GM18526 (cell line): ENCODE data around the gene DAAM2.

Experiments
- POLR2A ChIP-seq: IDR thresholded peaks from 3 replicates; pipeline ENCODE4 v1.6.1; 2011; ENCODE audit not compliant: insufficient read length; ENCODE audit errors: extremely low read depth

Gene DAAM2

DNA sequence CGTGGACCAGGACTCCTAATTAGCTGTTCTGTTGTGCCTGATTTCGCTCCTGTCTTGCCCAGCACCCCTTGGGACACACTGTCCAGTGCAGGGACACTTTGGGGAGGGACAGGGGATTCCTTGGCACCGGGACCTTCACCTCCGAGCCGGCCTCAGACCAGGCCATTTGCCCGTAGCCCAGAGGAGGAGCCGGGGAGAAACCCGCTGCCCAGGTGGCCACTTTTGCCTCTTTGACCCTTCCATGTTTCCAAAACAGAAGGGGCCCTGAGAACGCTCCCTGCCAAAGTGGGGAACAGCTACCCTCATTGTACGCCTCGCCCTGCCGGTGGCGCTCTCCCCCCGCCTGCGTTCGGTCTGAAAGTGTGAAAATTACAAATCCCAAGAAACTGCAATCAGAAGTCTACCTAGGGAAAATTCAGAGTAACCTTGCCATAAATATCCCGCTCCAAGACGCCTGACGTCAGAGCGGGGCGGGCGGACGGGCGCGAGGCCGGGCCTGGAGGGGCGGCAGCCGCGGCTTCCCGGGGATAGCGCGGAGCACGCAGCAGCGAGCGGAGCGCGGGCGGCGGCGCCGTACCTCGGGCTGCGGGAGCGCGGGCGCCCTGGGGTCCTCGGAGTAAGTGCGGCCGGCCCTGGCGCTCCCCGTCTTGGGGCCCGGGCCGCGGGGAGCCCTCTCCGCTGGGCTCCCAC is at the start of gene DAAM2:
Gene DAAM2, plus strand, starts transcription at position 527 of the 690 bp plus-strand sequence. CDS start 63,927 bp downstream, outside the sequence.
- no peak for TF ChIP-seq POLR2A

DNA sequence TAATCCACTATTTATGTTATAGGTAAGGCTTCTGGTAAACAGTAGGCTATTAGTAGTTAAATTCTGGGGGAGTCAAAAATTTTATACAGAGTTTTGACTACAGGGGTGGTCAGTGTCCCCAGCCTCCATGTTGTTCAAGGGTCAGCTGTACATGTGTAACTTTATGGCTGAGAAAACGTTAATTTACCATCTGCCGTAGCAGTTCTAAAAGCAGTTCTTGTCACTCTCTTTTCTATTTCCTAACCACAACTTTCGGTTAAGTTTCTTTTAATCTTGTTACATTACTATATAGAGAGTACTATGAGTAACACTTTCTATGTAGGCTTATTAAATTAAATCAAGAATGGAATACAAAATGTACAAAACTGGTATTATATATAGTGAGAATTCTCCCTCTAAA is 45.4 kb upstream of the DAAM2 start:
- no peak for TF ChIP-seq POLR2A

DNA sequence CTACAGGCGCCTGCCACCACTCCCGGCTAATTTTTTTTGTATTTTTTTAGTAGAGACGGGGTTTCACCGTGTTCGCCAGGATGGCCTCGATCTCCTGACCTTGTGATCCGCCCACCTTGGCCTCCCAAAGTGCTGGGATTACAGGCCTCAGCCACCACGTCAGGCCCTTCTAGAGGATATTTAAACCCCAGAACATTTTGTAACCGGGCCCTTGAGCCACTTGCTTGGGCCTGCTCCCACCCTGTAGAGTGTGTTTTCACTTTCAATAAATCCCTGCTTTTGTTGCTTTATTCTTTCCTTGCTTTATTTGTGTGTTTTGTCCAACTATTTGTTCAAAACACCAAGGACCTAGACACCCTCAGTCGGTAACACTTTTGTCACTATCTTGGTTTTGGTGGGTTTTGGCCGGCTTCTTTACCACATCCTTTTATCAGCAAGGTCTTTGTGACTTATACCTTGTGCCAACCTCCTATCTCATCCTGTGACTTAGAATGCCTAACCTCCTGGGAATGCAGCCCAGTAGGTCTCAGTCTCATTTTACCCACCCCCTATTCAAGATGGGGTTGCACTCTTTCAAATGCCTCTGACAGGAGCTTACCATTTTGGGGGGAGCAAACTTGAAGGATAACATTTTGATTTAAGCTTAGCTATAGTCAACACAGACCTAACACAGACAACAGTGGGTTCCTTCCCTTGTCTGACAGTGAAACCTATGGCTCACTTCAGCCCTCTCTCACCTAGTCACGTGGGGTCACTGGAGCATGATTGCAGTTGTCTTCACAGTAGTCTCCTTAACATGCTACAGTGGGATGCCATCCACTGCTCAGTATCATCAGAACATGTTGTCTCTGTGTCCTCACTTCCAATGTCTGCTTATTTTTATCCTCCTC is 39.1 kb upstream of the DAAM2 start:
- no peak for TF ChIP-seq POLR2A

DNA sequence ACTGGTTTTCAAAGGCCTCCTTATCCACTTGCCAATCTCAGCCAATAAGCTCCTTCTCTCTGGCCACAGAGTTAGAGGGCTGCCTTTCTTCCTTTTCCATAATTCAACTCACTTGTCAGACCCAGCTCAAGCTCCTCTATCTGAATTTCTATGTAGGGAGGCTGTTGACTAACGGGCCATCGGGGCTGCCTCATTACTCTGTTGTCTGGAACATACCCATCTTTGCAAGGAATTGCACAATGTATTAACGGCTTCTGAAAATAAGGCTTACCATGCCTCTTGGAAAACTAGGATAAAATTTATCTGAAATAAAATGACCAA is 38.5 kb upstream of the DAAM2 start:
- TF ChIP-seq POLR2A = no peak

DNA sequence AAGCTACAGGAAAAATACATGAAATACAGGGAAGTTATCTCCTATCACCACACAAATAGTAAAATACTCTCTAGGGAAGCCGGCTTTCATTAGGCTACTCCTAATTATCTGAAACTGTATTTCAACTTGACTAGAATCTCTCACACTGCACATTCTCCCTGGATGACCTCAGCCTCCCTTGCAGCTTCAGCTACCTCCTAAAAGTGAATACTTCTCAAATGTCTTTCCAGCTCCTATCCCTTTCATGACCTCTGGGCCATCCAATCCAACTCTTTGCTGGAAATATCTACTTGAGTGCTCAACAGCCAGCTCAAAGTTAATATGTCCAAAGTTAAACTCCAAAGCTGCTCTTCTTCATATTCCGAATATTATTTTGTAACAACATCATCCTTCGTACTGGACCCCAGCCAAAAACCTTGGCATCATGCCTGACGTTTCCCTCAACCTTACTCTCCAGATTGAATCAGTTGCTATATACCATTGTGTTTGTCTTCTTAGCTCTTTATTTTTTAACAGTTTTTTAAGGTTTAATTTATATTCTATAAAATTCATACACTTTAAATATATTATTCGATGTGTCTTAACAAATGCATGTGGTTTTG is 37.6 kb upstream of the DAAM2 start:
- no peak for TF ChIP-seq POLR2A

DNA sequence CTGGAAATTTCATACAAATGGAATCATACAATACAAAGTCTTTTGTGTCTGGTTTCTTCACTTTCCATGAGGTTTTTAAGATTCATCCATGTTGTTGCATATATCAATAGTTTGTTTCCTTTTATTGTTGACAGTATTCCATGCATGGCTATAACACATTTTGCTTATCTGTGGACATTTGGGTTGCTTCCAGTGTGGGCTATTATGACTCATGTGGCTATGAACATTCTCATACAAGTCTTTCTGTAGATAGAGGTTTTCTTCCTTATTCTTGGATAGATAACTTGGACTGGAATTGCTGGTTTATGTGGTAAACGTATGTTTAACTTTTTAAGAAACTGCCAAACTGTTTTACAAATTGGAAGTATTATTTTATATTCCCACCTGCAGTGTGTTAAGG is 36.9 kb upstream of the DAAM2 start:
- no peak for TF ChIP-seq POLR2A

DNA sequence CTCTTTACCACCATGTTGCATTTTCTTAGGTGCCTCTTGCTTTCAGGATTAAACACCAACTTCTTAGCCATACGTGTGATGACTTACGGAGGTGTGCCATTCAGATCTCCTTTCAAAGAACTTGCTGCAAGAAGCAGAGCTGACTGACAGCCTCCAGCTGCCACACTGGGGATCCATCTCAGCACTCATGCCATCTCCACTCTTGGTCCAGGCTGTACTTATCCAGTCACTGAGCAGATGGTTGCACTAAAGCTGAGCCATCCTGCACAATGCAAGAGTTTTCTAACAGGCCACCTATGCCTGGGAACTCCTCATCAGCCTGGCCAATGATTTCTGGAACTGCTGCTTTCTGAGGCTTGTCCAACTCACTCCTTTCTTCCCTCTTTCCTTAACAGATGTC is 35.6 kb upstream of the DAAM2 start:
- TF ChIP-seq POLR2A = no peak

DNA sequence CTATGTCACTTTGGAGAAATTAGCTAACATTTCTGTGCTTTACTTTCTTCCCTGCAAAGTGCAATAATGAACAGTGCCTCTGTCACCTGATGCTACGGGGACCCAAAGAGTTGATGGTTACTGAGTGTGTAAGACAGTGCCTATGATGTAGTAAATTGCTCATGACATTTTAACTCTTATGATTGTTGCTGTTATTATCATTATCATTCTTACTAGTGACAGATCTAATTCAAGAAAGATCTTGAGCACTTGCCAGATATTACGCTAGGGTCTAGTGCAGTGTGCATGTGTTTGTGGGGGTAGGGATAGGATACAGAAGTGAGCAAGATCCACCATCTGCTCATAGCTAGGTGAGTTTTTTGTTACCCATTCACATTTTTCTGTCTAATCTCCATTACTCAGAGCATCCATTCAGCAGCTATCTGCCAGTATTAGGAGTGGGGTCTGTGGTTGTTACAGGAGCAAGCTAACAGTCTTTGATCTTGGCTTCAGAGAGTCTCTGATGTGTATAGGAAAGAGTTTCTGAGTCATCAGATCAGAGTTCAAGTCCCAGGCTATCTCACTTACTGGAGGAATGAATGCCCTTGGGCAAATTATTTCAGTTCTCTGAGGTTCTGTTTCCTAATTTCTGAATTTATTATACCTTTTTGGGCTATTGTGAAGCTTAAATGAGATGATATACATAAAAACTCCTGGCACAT is 33.1 kb upstream of the DAAM2 start:
- no peak for TF ChIP-seq POLR2A

DNA sequence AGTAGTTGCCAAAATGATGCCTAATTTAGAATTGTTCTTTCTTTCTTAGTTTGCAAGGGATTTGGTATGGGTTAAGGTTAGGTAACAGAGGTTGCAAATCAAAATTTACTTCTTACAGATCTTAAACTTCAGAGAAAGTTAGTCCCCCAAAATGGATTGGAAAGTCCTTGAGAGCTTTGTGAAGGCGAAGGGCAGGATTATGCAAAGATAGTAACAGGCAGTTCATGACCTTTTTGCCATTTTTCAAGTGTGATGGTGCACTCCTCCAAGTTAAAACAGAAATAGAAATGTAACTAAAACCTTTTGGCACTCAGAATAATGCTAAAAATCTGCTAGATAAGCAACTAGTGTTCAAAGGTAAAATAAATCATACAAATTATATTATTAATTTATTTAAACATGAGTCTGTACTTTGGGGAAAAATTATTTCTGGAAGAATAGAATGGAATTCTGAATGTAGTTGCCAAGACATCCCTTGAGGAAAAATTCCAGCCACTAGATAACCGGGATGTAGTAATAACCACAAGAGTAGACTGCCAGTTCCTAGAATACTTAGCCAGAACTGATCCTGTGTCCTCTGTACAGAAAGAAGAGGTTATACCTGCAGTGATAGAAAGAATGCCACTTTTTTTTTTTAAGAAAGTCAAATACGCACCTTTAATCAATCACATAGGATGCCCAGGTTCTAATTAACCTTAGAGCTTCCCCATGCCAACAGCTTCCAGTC is 31.8 kb upstream of the DAAM2 start:
- TF ChIP-seq POLR2A = no peak

DNA sequence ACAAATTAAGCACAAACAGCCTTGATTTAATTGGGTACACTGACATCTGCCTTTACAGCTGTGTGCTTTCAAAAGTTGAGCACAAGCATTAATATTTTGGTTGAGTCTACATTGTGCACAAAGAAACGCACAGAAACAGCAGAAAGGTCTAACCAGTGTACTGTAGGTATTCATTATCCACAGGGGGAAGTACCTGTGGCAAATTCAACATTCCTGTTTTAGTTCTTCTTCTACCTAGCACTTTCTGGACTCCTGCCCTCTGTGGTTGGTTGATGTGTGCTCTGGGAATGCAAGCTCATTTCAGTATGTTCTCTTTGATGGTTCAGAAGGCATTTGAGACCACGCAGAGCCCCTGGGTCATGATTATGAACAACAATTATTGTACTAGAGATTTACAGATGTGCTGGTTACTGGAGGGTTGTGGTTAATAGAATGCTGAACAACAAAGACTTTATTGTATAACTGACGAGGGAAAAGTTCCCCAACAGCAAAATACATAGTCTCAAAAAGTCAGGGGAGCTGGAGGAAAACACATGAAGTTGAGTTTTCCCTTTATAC is 26.6 kb upstream of the DAAM2 start:
- TF ChIP-seq POLR2A = no peak

DNA sequence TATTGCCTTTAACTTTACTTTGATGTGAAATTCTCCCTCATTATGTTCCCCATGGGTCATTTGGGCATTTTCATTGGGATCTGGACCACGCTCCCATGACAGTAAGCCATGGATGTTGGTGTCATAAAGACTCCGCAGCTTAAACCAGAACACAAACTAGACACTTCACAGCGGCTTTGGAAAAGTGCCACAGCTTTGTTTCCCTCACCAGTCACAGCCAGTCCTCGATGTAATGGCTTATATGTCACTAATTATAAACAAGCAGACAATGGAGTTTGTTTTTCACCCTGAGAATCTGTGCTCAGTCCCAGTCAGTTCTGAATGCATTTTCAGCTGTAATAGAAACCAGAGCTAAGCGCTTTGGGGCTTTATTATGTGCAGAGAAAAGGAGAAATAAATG is 23.2 kb upstream of the DAAM2 start:
- TF ChIP-seq POLR2A = no peak

DNA sequence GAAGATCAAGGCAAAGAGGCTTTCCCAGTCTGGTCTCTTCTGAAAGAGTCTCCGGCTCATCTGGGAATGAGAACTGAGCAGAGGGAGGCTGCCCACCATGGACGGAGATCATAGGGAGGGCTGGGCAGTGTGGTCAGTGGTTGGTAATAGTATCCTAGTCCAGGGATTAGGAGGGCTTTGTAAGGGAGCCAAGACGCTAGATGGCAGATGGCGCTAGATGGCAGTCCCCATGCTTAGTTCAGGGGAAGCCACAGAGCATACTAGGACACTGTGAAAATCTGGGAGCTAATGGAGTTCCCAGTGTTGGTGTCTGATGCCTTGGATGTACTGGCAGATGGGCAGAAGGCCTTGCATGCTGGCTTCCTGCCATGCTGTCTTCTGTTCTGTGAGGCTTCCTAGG is 21.7 kb upstream of the DAAM2 start:
- TF ChIP-seq POLR2A = no peak

DNA sequence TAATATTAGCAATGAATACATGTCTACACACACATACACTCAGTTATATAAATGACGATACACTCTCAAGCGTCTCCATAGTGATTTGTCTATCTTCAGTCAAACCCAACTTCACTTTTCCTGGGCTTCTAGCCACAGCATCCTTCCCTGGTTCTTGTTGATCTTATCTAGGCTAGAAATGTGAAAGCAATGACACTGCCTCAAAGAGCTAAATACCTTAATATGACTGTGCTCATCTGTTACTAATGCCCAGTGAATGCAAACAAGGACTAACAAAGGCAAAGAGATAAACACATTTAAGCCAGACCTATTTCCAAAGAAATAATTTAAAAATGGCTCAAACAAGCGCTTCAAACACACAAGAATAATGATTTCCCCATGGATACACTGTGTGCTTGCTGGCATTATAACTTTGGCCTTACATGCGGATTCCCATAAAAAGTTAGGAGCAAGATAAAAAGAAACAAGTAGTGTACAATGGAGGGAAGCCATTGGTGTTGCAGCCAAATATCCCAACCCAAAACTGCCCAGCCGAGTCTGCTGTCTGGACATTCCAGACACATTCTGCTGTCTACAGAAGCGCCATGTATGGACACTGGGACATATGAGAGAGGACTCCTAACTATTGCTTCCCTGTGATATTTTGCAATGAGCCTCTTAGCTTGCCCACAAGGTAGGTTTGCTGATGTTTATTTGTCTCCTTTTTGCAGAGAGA is 19.5 kb upstream of the DAAM2 start:
- TF ChIP-seq POLR2A = no peak

DNA sequence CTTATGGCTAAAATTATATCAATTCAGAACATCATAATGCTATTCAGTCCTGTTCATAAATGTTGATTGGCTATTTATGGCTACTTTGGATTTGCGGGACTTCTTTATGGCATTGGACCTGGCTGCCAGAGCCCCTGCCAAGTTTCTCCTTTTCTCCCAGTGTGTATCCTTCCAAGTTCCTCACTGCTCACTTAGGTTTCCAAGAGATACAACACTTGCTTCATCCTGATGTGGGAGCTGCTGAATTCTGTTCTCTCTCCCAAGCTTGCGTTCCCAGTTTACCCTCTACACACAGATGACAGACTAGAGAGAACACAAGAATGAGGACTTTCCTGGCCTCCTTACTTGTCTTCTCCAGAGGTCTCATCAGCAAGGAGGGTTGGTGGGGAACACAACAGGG is 18.4 kb upstream of the DAAM2 start:
- no peak for TF ChIP-seq POLR2A
